HepG2 (cell line): ENCODE results near the gene CBL. TPM values are rescaled to one million over a fixed set of nuclear protein-coding genes. Genes with fewer than 3 reads are reported as not detected.

Experiments used
- ATAD3A ChIP-seq: sonication (generic); formaldehyde crosslinking; IDR thresholded peaks from 2 replicates; pipeline ENCODE4 v1.4.0; 2020; ENCODE audit warnings: missing genetic modification reagents
- FOXK2 ChIP-seq: fragments of 450-650 bp; IDR thresholded peaks from 2 replicates; pipeline ENCODE4 v1.6.1; 2016
- HDAC1 ChIP-seq: sonication (generic); formaldehyde crosslinking; IDR thresholded peaks from 2 replicates; pipeline ENCODE4 v1.5.1; 2020; ENCODE audit warnings: mild to moderate bottlenecking, missing genetic modification reagents
- KDM2A ChIP-seq: sonication (generic); formaldehyde crosslinking; IDR thresholded peaks from 2 replicates; pipeline ENCODE4 v1.4.0; 2020; ENCODE audit warnings: low read depth, missing genetic modification reagents, borderline replicate concordance
- NR1H2 ChIP-seq: sonication (generic); formaldehyde crosslinking; IDR thresholded peaks from 2 replicates; pipeline ENCODE4 v1.8.1; 2022; ENCODE audit warnings: low read depth, missing genetic modification reagents, borderline replicate concordance
- REXO4 ChIP-seq: sonication (generic); formaldehyde crosslinking; IDR thresholded peaks from 2 replicates; pipeline ENCODE4 v1.8.0; 2022; ENCODE audit warnings: missing genetic modification reagents, mild to moderate bottlenecking, borderline replicate concordance
- RORA ChIP-seq: sonication (generic); formaldehyde crosslinking; IDR thresholded peaks from 2 replicates; pipeline ENCODE4 v1.5.0; 2020; ENCODE audit warnings: mild to moderate bottlenecking, missing genetic modification reagents, moderate library complexity
- SMAD3 ChIP-seq: sonication (generic); formaldehyde crosslinking; IDR thresholded peaks from 2 replicates; pipeline ENCODE4 v1.4.0; 2020; ENCODE audit warnings: missing genetic modification reagents
- SMARCC2 ChIP-seq: fragments of 450-650 bp; IDR thresholded peaks from 2 replicates; pipeline ENCODE4 v1.6.1; 2017; ENCODE audit warnings: antibody characterized with exemption, mild to moderate bottlenecking
- TBX3 ChIP-seq: fragments of 450-650 bp; IDR thresholded peaks from 2 replicates; pipeline ENCODE4 v1.6.1; 2017; ENCODE audit warnings: antibody characterized with exemption, mild to moderate bottlenecking, inconsistent platforms, borderline replicate concordance
- ZBTB3 ChIP-seq: sonication (generic); formaldehyde crosslinking; IDR thresholded peaks from 2 replicates; pipeline ENCODE4 v1.4.0; 2020; ENCODE audit warnings: low read depth, mild to moderate bottlenecking, moderate library complexity, missing genetic modification reagents, borderline replicate concordance
- ZBTB42 ChIP-seq: sonication (generic); formaldehyde crosslinking; IDR thresholded peaks from 2 replicates; pipeline ENCODE4 v1.5.0; 2020; ENCODE audit warnings: mild to moderate bottlenecking, missing genetic modification reagents
- ZNF230 ChIP-seq: sonication (generic); formaldehyde crosslinking; IDR thresholded peaks from 2 replicates; pipeline ENCODE4 v1.4.0; 2020; ENCODE audit warnings: mild to moderate bottlenecking, missing genetic modification reagents
- ZNF607 ChIP-seq: sonication (generic); formaldehyde crosslinking; IDR thresholded peaks from 2 replicates; pipeline ENCODE4 v1.5.1; 2020; ENCODE audit warnings: missing genetic modification reagents, mild to moderate bottlenecking, borderline replicate concordance
- ZNF672 ChIP-seq: sonication (generic); formaldehyde crosslinking; IDR thresholded peaks from 2 replicates; pipeline ENCODE4 v1.8.1; 2022; ENCODE audit warnings: missing genetic modification reagents
- ZNF790 ChIP-seq: sonication (generic); formaldehyde crosslinking; IDR thresholded peaks from 2 replicates; pipeline ENCODE4 v1.8.0; 2022; ENCODE audit warnings: missing genetic modification reagents, mild to moderate bottlenecking, borderline replicate concordance
- ZNF883 ChIP-seq: sonication (generic); formaldehyde crosslinking; IDR thresholded peaks from 2 replicates; pipeline ENCODE4 v1.5.1; 2020; ENCODE audit warnings: mild to moderate bottlenecking, missing genetic modification reagents; ENCODE audit errors: not compliant biosample characterization
- polyA plus RNA-seq, 8 experiments: library from polyadenylated mRNA; depleted of rRNA in 3 of 8; stranded (reverse) in 7 of 8; unstranded in 1 of 8; fragments of >200 nt; fragmentation: Illumina TruSeq in 4 of 8; extraction: Trizol in 4 of 8; gene quantifications; 2 replicates each; pipeline versions ENCODE4 v1.2.1 to v1.2.3, GENCODE V29; 2011 to 2016; ENCODE audit warnings: low read depth in 4 of 8, missing spikeins in 1 of 8, mixed read lengths in 1 of 8; ENCODE audit not compliant: insufficient read depth in 1 of 8
- total RNA-seq, 5 experiments: library from RNA; depleted of rRNA; stranded (reverse); fragments of >200 nt; fragmentation: Illumina TruSeq; extraction: Trizol; gene quantifications; 2 replicates each; pipeline ENCODE4 v1.2.3, GENCODE V29; 2016; ENCODE audit warnings: low read depth in 1 of 5
- TF ChIP-seq, protein P1 (sequence below): sonication (generic); formaldehyde crosslinking; IDR thresholded peaks from 2 replicates; pipeline ENCODE4 v1.5.0; 2020; ENCODE audit warnings: missing genetic modification reagents
- TF ChIP-seq, protein P2 (sequence below): sonication (generic); formaldehyde crosslinking; IDR thresholded peaks from 2 replicates; pipeline ENCODE4 v1.8.1; 2022; ENCODE audit warnings: low read depth, mild to moderate bottlenecking, missing genetic modification reagents
- TF ChIP-seq, protein P3 (sequence below): sonication (generic); formaldehyde crosslinking; IDR thresholded peaks from 2 replicates; pipeline ENCODE4 v1.5.0; 2020; ENCODE audit warnings: mild to moderate bottlenecking, missing genetic modification reagents, borderline replicate concordance
- TF ChIP-seq, protein P4 (sequence below): sonication (generic); formaldehyde crosslinking; IDR thresholded peaks from 2 replicates; pipeline ENCODE4 v1.4.0; 2020; ENCODE audit warnings: mild to moderate bottlenecking, missing genetic modification reagents

CBL gene
- total and polyA plus RNA-seq, 2 of the 13 experiments (the other 11 are each of a cell fraction or from before 2014, with no cell fraction given), result 6.6 to 7.4 TPM

DNA sequence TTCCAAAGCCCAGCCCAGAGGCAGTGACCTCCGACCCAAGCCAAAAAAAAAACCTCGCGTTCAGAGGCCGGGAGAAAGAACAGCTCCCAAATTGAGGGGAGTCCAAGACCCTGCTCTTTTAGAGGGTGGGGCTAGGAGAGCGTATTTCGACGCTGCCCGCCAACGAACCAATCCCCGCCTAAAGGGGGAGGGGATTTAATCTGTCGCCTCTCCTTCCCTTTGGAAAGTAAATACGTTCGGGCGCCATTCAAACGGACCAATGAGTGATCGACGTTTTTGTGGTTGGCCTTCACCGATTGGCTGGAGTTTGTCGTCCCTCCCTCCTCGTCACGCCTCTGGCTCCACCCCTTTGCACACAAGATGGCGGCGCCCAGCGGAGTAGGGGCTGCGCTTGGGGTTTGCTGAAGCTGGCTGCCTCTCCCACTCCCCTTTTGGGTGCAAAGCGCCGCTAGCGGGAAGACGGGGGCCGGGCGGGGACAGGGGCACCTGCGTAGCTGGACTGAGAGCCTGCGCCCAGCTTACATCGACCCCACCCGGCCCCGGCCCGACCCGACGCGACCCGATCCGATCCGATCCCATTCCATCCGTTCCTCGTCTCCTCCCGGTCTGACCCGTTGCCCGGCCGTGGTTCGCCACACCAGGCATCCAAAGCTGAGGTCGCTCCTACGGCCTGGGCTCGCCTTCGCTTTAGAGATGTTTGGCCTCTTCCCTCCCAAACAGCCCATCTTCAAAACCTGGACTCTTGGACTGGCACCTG lies 128.2 kb downstream of the CBL start, which contains the start of gene RNF26 (continued):
- TF ChIP-seq ZNF607, result peak; percentile 48; the same call in 1 of the 2 replicates
- TF ChIP-seq REXO4 (CRISPR knock-in tag), result no peak
- peak; percentile 70 for TF ChIP-seq ZNF883
- TF ChIP-seq KDM2A (CRISPR knock-in tag), result peak; percentile 83
- TF ChIP-seq, protein P1, sequence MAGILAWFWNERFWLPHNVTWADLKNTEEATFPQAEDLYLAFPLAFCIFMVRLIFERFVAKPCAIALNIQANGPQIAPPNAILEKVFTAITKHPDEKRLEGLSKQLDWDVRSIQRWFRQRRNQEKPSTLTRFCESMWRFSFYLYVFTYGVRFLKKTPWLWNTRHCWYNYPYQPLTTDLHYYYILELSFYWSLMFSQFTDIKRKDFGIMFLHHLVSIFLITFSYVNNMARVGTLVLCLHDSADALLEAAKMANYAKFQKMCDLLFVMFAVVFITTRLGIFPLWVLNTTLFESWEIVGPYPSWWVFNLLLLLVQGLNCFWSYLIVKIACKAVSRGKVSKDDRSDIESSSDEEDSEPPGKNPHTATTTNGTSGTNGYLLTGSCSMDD (CRISPR knock-in tag), result no peak
- no peak for TF ChIP-seq TBX3
- TF ChIP-seq RORA (CRISPR knock-in tag), result no peak
- no peak for TF ChIP-seq ZNF790 (CRISPR knock-in tag)
- TF ChIP-seq, protein P2, sequence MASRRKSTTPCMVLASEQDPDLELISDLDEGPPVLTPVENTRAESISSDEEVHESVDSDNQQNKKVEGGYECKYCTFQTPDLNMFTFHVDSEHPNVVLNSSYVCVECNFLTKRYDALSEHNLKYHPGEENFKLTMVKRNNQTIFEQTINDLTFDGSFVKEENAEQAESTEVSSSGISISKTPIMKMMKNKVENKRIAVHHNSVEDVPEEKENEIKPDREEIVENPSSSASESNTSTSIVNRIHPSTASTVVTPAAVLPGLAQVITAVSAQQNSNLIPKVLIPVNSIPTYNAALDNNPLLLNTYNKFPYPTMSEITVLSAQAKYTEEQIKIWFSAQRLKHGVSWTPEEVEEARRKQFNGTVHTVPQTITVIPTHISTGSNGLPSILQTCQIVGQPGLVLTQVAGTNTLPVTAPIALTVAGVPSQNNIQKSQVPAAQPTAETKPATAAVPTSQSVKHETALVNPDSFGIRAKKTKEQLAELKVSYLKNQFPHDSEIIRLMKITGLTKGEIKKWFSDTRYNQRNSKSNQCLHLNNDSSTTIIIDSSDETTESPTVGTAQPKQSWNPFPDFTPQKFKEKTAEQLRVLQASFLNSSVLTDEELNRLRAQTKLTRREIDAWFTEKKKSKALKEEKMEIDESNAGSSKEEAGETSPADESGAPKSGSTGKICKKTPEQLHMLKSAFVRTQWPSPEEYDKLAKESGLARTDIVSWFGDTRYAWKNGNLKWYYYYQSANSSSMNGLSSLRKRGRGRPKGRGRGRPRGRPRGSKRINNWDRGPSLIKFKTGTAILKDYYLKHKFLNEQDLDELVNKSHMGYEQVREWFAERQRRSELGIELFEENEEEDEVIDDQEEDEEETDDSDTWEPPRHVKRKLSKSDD (CRISPR knock-in tag), result no peak
- peak; percentile 77 for TF ChIP-seq FOXK2
- TF ChIP-seq ZBTB3 (CRISPR knock-in tag), result no peak
- TF ChIP-seq NR1H2, result no peak
- TF ChIP-seq, protein P3, sequence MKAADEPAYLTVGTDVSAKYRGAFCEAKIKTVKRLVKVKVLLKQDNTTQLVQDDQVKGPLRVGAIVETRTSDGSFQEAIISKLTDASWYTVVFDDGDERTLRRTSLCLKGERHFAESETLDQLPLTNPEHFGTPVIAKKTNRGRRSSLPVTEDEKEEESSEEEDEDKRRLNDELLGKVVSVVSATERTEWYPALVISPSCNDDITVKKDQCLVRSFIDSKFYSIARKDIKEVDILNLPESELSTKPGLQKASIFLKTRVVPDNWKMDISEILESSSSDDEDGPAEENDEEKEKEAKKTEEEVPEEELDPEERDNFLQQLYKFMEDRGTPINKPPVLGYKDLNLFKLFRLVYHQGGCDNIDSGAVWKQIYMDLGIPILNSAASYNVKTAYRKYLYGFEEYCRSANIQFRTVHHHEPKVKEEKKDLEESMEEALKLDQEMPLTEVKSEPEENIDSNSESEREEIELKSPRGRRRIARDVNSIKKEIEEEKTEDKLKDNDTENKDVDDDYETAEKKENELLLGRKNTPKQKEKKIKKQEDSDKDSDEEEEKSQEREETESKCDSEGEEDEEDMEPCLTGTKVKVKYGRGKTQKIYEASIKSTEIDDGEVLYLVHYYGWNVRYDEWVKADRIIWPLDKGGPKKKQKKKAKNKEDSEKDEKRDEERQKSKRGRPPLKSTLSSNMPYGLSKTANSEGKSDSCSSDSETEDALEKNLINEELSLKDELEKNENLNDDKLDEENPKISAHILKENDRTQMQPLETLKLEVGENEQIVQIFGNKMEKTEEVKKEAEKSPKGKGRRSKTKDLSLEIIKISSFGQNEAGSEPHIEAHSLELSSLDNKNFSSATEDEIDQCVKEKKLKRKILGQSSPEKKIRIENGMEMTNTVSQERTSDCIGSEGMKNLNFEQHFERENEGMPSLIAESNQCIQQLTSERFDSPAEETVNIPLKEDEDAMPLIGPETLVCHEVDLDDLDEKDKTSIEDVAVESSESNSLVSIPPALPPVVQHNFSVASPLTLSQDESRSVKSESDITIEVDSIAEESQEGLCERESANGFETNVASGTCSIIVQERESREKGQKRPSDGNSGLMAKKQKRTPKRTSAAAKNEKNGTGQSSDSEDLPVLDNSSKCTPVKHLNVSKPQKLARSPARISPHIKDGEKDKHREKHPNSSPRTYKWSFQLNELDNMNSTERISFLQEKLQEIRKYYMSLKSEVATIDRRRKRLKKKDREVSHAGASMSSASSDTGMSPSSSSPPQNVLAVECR (CRISPR knock-in tag), result peak; percentile 77; the same call in 1 of the 2 replicates
- TF ChIP-seq ZNF672 (CRISPR knock-in tag), result no peak
- TF ChIP-seq SMAD3 (CRISPR knock-in tag), result no peak
- no peak for TF ChIP-seq SMARCC2
- no peak for TF ChIP-seq ZNF230
- no peak for TF ChIP-seq ZBTB42
- no peak for TF ChIP-seq ATAD3A
- peak; percentile 76 for TF ChIP-seq HDAC1 (CRISPR knock-in tag)
- TF ChIP-seq, protein P4, sequence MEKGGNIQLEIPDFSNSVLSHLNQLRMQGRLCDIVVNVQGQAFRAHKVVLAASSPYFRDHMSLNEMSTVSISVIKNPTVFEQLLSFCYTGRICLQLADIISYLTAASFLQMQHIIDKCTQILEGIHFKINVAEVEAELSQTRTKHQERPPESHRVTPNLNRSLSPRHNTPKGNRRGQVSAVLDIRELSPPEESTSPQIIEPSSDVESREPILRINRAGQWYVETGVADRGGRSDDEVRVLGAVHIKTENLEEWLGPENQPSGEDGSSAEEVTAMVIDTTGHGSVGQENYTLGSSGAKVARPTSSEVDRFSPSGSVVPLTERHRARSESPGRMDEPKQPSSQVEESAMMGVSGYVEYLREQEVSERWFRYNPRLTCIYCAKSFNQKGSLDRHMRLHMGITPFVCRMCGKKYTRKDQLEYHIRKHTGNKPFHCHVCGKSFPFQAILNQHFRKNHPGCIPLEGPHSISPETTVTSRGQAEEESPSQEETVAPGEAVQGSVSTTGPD, result no peak
